Measurements from ENCODE around the gene CACNA1I.

- TF ChIP-seq CTCF (IDR thresholded peaks at IDR 0.05; ENCODE audit: insufficient read depth, low read length, poor library complexity, severe bottlenecking) = no peak
- TF ChIP-seq EZH2phosphoT487 (conservative IDR thresholded peaks at IDR 0.05; ENCODE audit: low read length) = no peak
Observed at GRCh38 chr22:39525658-39525975, 44.9 kb upstream of the CACNA1I start.

All from SU-DHL-6 (cell line).